Ureter (tissue), 1 donor: ENCODE data around the gene ZNF624. TPM values are rescaled to one million over a fixed set of nuclear protein-coding genes. Genes with fewer than 3 reads are reported as not detected.

Source experiments
- DNase-seq: peaks from one replicate; pipeline ENCODE4 v3.0.0-alpha.2; 2020; ENCODE audit warnings: low spot score
- total RNA-seq: library from RNA; stranded (reverse); gene quantifications from one replicate; pipeline ENCODE4 v1.2.4, GENCODE V29; 2023
- donor health status: DM: yes; HTN: yes; CAD: no.

ZNF624 gene
- total RNA-seq, 1 donor from 2014 or later: 8.7 TPM

GRCh38 chr17:16593356-16594102, 60.1 kb downstream of the ZNF624 start:
- no peak for DNase-seq

DNA sequence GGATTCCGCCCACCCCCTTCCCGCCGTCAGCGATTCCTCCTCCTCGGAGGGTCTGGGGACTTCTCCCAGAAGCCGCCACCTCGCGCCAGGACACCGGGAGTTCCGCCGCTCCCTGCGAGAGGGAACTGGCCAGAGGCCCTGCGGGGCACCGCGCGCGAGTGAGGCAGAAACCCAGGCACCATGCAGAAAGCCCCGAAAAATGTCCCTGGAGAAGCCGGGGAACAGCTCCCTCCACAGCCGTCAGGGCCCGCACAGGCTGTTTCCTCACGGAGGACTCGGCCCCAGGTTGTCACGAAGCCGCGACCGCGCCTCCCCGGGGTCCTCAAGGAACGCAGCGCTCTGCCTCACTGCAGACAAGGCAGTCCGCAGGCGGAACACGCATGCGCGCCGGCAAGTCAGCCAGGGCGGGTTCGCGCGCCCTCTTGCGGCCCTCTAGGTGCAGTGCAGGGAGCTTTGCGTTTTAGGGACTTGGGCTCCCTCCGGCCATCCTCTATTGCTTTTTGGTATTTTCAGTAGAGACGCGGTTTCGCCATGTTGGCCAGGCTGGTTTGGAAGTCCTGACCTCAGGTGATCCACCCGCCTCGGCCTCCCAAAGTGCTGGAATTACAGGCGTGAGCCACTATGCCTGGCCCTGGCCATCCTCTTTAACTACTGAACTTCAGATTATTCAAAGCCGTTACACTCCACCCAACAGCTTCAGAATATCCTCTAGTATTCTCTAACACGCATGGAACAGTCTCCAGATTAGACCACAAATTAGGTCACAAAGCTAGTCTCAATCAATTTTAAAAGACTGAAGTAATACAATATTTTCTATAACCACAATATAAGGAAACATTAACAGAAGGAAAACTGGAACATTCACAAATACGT, 64.3 kb downstream of the ZNF624 start:
- DNase-seq: peak; percentile 90

DNA sequence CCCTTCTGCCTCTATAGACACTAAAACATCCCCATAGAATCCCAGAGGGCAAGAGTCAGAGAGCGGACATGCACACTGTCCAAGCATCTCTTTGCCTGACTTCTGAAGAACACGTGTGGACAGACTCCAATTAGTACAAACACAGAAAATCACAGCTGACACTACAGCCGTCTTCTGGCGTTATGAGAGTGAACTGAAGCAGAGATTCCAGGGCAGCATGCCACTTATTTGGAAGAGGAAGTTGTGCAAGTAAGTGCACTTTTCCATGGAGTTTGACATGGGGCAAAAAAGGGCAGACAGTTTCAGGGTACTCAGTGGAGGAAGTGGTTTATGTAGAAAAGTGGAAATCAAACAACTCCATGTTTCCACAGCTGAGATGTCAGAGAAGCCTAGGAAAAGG, 67.9 kb downstream of the ZNF624 start:
- DNase-seq: no peak

- DNase-seq: peak; percentile 92
Observed at GRCh38 chr17:16584273-16584995, 69.2 kb downstream of the ZNF624 start.

DNA sequence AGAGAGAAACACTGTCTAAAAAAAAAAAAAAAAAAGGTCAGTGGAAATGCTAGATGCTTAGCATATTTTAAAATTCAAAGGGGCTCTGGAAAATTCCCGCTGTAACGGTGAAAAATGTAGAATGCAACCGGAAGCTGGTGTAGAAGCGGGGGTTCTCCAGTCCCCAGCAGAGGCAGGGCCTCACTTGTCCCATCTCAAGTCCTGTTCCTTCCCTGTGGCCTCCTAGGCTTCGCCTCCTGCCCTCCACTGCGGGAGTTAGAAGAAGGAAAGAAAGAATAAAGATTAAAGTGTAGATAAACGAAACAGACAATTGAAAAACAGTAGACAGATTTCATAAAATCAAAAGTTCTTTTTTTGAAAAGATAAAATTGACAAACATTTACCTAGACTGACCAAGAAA, 69.9 kb downstream of the ZNF624 start:
- no peak for DNase-seq

GRCh38 chr17:16573466-16573865, 80.2 kb downstream of the ZNF624 start:
- no peak for DNase-seq

Other genes starting within 250 kb of the ZNF624 start
- gene TRPV2, start 238.3 kb downstream of the ZNF624 start, total RNA-seq: 13.6 TPM
- gene LRRC75A, start 161.7 kb downstream of the ZNF624 start, total RNA-seq: 0.49 TPM
- gene ZNF287, start 84.6 kb downstream of the ZNF624 start, total RNA-seq: 8.1 TPM
- gene CCDC144A, start 36.4 kb upstream of the ZNF624 start, total RNA-seq: 11.0 TPM